Heart left ventricle (tissue), 13 donors: ENCODE results near the gene TMEM74B.

ENCODE experiments used
- POLR2A ChIP-seq, 2 donors: fragments of 450-650 bp; IDR thresholded peaks; one replicate each; pipeline ENCODE4 v1.6.1; 2017; ENCODE audit warnings: antibody characterized with exemption in 2 of 2, mild to moderate bottlenecking in 2 of 2, moderate library complexity in 2 of 2
- TF ChIP-seq, protein P1 (sequence below), 12 donors: fragments of 200-600 bp; sonication (generic) in 4 of 12; IDR thresholded peaks; one replicate each; pipeline versions ENCODE4 v1.5.0 to v1.8.0; 2018 to 2022; ENCODE audit warnings: antibody characterized with exemption in 12 of 12, mild to moderate bottlenecking in 5 of 12
- donor health status: ischemic (EF 13 %, LVEDD 7.1; RV severe dilation, severe dysfunction).
- donor health status: DM: no; HTN: yes; CAD: no.
- donor health status: DM: no; HTN: no; CAD: no.
- donor health status: ischemic (EF 25% LVEDD 6.9; RV normal size, moderate dysfunction).
- donor health status: ischemic (EF 25% LVEDD 5.7; RV mildly dilated, moderate dysfunction).
- donor health status: ischemic (EF 35%, LVEDD 5.7; RV mildly dilated, moderate dysfunction).
- donor health status: nonischemic (EF 11% LVEDD 7.7; RV severe dilation, severe dysfunction).
- donor health status: DM: yes; HTN: yes; CAD: no.
- donor health status: PGD.
- donor health status: ischemic (EF 29% LVEDD 5.4; RV normal size, mild dysfunction).
- donor health status: nonischemic (EF 23%, LVEDD 6.1; RV moderate dilation, normal function).

- TF ChIP-seq, protein P1, sequence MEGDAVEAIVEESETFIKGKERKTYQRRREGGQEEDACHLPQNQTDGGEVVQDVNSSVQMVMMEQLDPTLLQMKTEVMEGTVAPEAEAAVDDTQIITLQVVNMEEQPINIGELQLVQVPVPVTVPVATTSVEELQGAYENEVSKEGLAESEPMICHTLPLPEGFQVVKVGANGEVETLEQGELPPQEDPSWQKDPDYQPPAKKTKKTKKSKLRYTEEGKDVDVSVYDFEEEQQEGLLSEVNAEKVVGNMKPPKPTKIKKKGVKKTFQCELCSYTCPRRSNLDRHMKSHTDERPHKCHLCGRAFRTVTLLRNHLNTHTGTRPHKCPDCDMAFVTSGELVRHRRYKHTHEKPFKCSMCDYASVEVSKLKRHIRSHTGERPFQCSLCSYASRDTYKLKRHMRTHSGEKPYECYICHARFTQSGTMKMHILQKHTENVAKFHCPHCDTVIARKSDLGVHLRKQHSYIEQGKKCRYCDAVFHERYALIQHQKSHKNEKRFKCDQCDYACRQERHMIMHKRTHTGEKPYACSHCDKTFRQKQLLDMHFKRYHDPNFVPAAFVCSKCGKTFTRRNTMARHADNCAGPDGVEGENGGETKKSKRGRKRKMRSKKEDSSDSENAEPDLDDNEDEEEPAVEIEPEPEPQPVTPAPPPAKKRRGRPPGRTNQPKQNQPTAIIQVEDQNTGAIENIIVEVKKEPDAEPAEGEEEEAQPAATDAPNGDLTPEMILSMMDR (IDR thresholded peaks at IDR 0.05): no peak
- TF ChIP-seq POLR2A (IDR thresholded peaks at IDR 0.05): no peak
Measured at GRCh38 chr20:1203630-1204029, 18.8 kb upstream of the TMEM74B start.
